HEK293 (cell line): ENCODE data around the gene NEK7.

Experiments
- CTCF ChIA-PET: fragments of 350-600 bp; formaldehyde crosslinking; extraction: SDS; loops from one replicate; lab custom pipeline; 2021; ENCODE audit warnings: antibody characterized with exemption; lab: Yijun Ruan, JAX
- POLR2A ChIA-PET: fragments of 300-600 bp; formaldehyde crosslinking; extraction: SDS; loops from one replicate; lab custom pipeline; 2020; ENCODE audit warnings: antibody characterized with exemption, inconsistent platforms; lab: Yijun Ruan, JAX
- H3K27ac ChIP-seq: fragments of 200-500 bp; sonication (Bioruptor generic); 2 replicates; pipeline ENCODE4 v1.5.1; 2014; ENCODE audit warnings: low read depth, low read length, control low read depth, inconsistent platforms; ENCODE audit errors: extremely low read depth
- H3K36me3 ChIP-seq, 2 experiments: fragments of 200-500 bp in 1 of 2; sonication (Bioruptor generic) in 1 of 2; 1 replicate in 1 of 2; 2 replicates in 1 of 2; pipeline ENCODE4 v1.5.1; 2014 to 2017; ENCODE audit warnings: inconsistent platforms in 2 of 2, low read length in 2 of 2; ENCODE audit not compliant: control insufficient read depth in 2 of 2, insufficient read depth in 1 of 2
- H3K4me1 ChIP-seq: fragments of 200-500 bp; sonication (Bioruptor generic); 2 replicates; pipeline ENCODE4 v1.5.1; 2014; ENCODE audit warnings: mild to moderate bottlenecking, low read length, inconsistent platforms; ENCODE audit not compliant: control insufficient read depth, insufficient read depth
- H3K4me3 ChIP-seq: 2 replicates; pipeline ENCODE4 v1.5.1; 2011; ENCODE audit warnings: low read depth, mild to moderate bottlenecking, control low read depth, low read length, moderate library complexity
- H3K9me3 ChIP-seq: fragments of 200-500 bp; sonication (Bioruptor generic); 2 replicates; pipeline ENCODE4 v1.5.1; 2014; ENCODE audit warnings: low read depth, low read length, inconsistent platforms; ENCODE audit not compliant: control insufficient read depth, insufficient read depth
- FEZF1 ChIP-seq: fragments of 450-650 bp; formaldehyde crosslinking; IDR thresholded peaks from 2 replicates; pipeline ENCODE4 v1.5.1; 2016; ENCODE audit warnings: missing biosample characterization, missing genetic modification characterization
- KLF7 ChIP-seq: fragments of 450-650 bp; formaldehyde crosslinking; IDR thresholded peaks from 2 replicates; pipeline ENCODE4 v1.5.1; 2016; ENCODE audit warnings: missing biosample characterization, missing genetic modification characterization, borderline replicate concordance
- OSR2 ChIP-seq: fragments of 450-650 bp; formaldehyde crosslinking; IDR thresholded peaks from 2 replicates; pipeline ENCODE4 v1.5.1; 2016; ENCODE audit warnings: missing biosample characterization, missing genetic modification characterization
- REPIN1 ChIP-seq: fragments of 450-650 bp; formaldehyde crosslinking; IDR thresholded peaks from 2 replicates; pipeline ENCODE4 v1.5.1; 2017; ENCODE audit warnings: missing biosample characterization, missing genetic modification characterization, low read depth
- SP3 ChIP-seq: fragments of 450-650 bp; formaldehyde crosslinking; IDR thresholded peaks from 2 replicates; pipeline ENCODE4 v1.5.1; 2016; ENCODE audit warnings: missing biosample characterization, missing genetic modification characterization
- ZBTB11 ChIP-seq: fragments of 450-650 bp; formaldehyde crosslinking; conservative IDR thresholded peaks from 2 replicates; pipeline ENCODE4 v1.5.1; 2016; ENCODE audit warnings: low read depth, missing biosample characterization, missing genetic modification characterization
- ZBTB20 ChIP-seq: fragments of 450-650 bp; formaldehyde crosslinking; IDR thresholded peaks from 2 replicates; pipeline ENCODE4 v1.5.1; 2016; ENCODE audit warnings: missing biosample characterization, missing genetic modification characterization
- ZBTB21 ChIP-seq: fragments of 450-650 bp; formaldehyde crosslinking; IDR thresholded peaks from 2 replicates; pipeline ENCODE4 v1.5.1; 2017; ENCODE audit warnings: missing biosample characterization, missing genetic modification characterization
- ZBTB44 ChIP-seq: fragments of 450-650 bp; IDR thresholded peaks from 2 replicates; pipeline ENCODE4 v1.5.1; 2018; ENCODE audit warnings: missing biosample characterization, mild to moderate bottlenecking, missing genetic modification characterization
- ZNF18 ChIP-seq: fragments of 450-650 bp; formaldehyde crosslinking; IDR thresholded peaks from 2 replicates; pipeline ENCODE4 v1.5.1; 2016; ENCODE audit warnings: missing biosample characterization, missing genetic modification characterization
- ZNF184 ChIP-seq: fragments of 450-650 bp; IDR thresholded peaks from 2 replicates; pipeline ENCODE4 v1.5.1; 2018; ENCODE audit warnings: missing biosample characterization, mild to moderate bottlenecking, missing genetic modification characterization
- ZNF2 ChIP-seq: fragments of 450-650 bp; formaldehyde crosslinking; IDR thresholded peaks from 2 replicates; pipeline ENCODE4 v1.5.1; 2016; ENCODE audit warnings: missing biosample characterization, missing genetic modification characterization
- ZNF280D ChIP-seq: fragments of 450-650 bp; formaldehyde crosslinking; IDR thresholded peaks from 2 replicates; pipeline ENCODE4 v1.5.1; 2016; ENCODE audit warnings: missing biosample characterization, missing genetic modification characterization
- ZNF311 ChIP-seq: fragments of 450-650 bp; formaldehyde crosslinking; IDR thresholded peaks from 2 replicates; pipeline ENCODE4 v1.5.1; 2017; ENCODE audit warnings: missing biosample characterization, missing genetic modification characterization, borderline replicate concordance
- ZNF354C ChIP-seq: fragments of 450-650 bp; formaldehyde crosslinking; IDR thresholded peaks from 2 replicates; pipeline ENCODE4 v1.5.1; 2016; ENCODE audit warnings: missing biosample characterization, missing genetic modification characterization, low read depth, borderline replicate concordance
- ZNF423 ChIP-seq: fragments of 450-650 bp; formaldehyde crosslinking; IDR thresholded peaks from 2 replicates; pipeline ENCODE4 v1.5.1; 2016; ENCODE audit warnings: missing biosample characterization, missing genetic modification characterization
- ZNF426 ChIP-seq: fragments of 450-650 bp; formaldehyde crosslinking; IDR thresholded peaks from 2 replicates; pipeline ENCODE4 v1.5.1; 2017; ENCODE audit warnings: missing biosample characterization, missing genetic modification characterization, mild to moderate bottlenecking, inconsistent platforms, moderate library complexity
- ZNF433 ChIP-seq: fragments of 450-650 bp; formaldehyde crosslinking; IDR thresholded peaks from 2 replicates; pipeline ENCODE4 v1.5.1; 2016; ENCODE audit warnings: missing biosample characterization, missing genetic modification characterization, low read depth
- ZNF521 ChIP-seq: fragments of 450-650 bp; formaldehyde crosslinking; IDR thresholded peaks from 2 replicates; pipeline ENCODE4 v1.5.1; 2017; ENCODE audit warnings: missing biosample characterization, mild to moderate bottlenecking, missing genetic modification characterization
- ZNF558 ChIP-seq: fragments of 450-650 bp; formaldehyde crosslinking; IDR thresholded peaks from 2 replicates; pipeline ENCODE4 v1.5.1; 2016; ENCODE audit warnings: missing biosample characterization, missing genetic modification characterization
- ZNF677 ChIP-seq: fragments of 450-650 bp; IDR thresholded peaks from 2 replicates; pipeline ENCODE4 v1.5.0; 2018; ENCODE audit warnings: missing biosample characterization, mild to moderate bottlenecking, missing genetic modification characterization, moderate library complexity
- ZNF792 ChIP-seq: fragments of 450-650 bp; formaldehyde crosslinking; IDR thresholded peaks from 2 replicates; pipeline ENCODE4 v1.5.1; 2016; ENCODE audit warnings: missing biosample characterization, missing genetic modification characterization

The NEK7 gene

GRCh38 chr1:198258491-198258890, 101.7 kb downstream of the NEK7 start:
- TF ChIP-seq ZNF2 (tag by site-specific recombination) (no peak), ZNF433 (tag by site-specific recombination) (no peak), ZNF18 (tag by site-specific recombination) (no peak), ZBTB11 (no peak), REPIN1 (tag by site-specific recombination) (no peak), ZNF184 (no peak), OSR2 (no peak), ZNF558 (tag by site-specific recombination) (no peak), KLF7 (tag by site-specific recombination) (no peak), ZNF426 (tag by site-specific recombination) (no peak), SP3 (tag by site-specific recombination) (no peak), ZBTB21 (tag by site-specific recombination) (no peak), ZNF521 (tag by site-specific recombination) (no peak), ZNF792 (tag by site-specific recombination) (no peak), ZNF311 (no peak), ZBTB20 (no peak), ZNF677 (tag by site-specific recombination) (no peak), ZNF354C (tag by site-specific recombination) (no peak), ZNF423 (tag by site-specific recombination) (no peak)
- H3K27ac ChIP-seq: no peak overlapping the region
- H3K4me1 ChIP-seq: no peaks in the 10 kb centered on the region
- ChIA-PET POLR2A (no interaction called here), CTCF (no interaction called here)
- no peak overlapping the region for H3K4me3 ChIP-seq
- no peaks in the 10 kb centered on the region for H3K36me3 ChIP-seq
- H3K9me3 ChIP-seq: no peaks in the 10 kb centered on the region

- H3K27ac ChIP-seq: no peak overlapping the region
- H3K4me3 ChIP-seq: no peak overlapping the region
- ChIA-PET CTCF (no interaction called here), POLR2A (no interaction called here)
- H3K9me3 ChIP-seq: no peaks in the 10 kb centered on the region
- H3K36me3 ChIP-seq: no peaks in the 10 kb centered on the region
- no peaks in the 10 kb centered on the region for H3K4me1 ChIP-seq
- TF ChIP-seq ZBTB44 (peak; percentile 65; the same call in 1 of the 2 replicates), ZNF354C (tag by site-specific recombination) (no peak), FEZF1 (0 out of 2 replicates have a peak, but pooled peaks have one; percentile 6), ZNF280D (no peak)
Measured at GRCh38 chr1:198259333-198260074, 102.7 kb downstream of the NEK7 start.
